Coronary artery (tissue), 2 donors: Measurements from ENCODE around the gene SLC22A3.

Experiments used
- DNase-seq: peaks from one replicate; pipeline ENCODE4 v3.0.0-alpha.2; 2017; ENCODE audit warnings: low spot score
- H3K27ac ChIP-seq, 2 donors: fragments of 200-600 bp; sonication (generic); one replicate each; pipeline ENCODE4 v1.5.1; 2016 to 2019
- H3K4me3 ChIP-seq: fragments of 200-600 bp; sonication (generic); 2 replicates; pipeline ENCODE4 v1.5.1; 2016; ENCODE audit warnings: mild to moderate bottlenecking, moderate library complexity
- TF ChIP-seq, protein P1 (sequence below): fragments of 200-600 bp; sonication (generic); IDR thresholded peaks from one replicate; pipeline ENCODE4 v1.5.1; 2019; ENCODE audit warnings: antibody characterized with exemption

Gene SLC22A3

DNA sequence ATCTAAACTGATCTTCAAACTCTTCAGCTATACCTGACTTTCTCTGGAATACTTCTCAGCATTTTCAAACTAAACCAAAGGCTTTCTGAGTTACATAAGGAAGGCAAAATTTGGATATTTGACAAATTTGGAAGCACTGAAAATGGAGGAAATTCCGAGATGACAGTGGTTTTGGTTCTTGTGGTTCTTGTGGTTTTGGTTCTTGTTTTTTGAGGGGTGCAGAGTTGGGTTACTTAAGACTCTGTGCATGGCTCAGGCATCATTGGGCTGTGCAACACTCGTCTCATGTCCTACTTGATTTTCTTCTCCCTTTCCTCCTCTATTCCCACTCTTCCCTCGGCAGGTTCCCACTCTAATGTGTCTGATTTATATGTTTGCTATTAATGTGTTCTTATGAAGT is 78.0 kb downstream of the SLC22A3 start:
- no peak for DNase-seq
- peak overlapping the region in 1 of 2 donors; percentile 82 for H3K27ac ChIP-seq
- H3K4me3 ChIP-seq = no peak overlapping the region
- TF ChIP-seq, protein P1, sequence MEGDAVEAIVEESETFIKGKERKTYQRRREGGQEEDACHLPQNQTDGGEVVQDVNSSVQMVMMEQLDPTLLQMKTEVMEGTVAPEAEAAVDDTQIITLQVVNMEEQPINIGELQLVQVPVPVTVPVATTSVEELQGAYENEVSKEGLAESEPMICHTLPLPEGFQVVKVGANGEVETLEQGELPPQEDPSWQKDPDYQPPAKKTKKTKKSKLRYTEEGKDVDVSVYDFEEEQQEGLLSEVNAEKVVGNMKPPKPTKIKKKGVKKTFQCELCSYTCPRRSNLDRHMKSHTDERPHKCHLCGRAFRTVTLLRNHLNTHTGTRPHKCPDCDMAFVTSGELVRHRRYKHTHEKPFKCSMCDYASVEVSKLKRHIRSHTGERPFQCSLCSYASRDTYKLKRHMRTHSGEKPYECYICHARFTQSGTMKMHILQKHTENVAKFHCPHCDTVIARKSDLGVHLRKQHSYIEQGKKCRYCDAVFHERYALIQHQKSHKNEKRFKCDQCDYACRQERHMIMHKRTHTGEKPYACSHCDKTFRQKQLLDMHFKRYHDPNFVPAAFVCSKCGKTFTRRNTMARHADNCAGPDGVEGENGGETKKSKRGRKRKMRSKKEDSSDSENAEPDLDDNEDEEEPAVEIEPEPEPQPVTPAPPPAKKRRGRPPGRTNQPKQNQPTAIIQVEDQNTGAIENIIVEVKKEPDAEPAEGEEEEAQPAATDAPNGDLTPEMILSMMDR = no peak

DNA sequence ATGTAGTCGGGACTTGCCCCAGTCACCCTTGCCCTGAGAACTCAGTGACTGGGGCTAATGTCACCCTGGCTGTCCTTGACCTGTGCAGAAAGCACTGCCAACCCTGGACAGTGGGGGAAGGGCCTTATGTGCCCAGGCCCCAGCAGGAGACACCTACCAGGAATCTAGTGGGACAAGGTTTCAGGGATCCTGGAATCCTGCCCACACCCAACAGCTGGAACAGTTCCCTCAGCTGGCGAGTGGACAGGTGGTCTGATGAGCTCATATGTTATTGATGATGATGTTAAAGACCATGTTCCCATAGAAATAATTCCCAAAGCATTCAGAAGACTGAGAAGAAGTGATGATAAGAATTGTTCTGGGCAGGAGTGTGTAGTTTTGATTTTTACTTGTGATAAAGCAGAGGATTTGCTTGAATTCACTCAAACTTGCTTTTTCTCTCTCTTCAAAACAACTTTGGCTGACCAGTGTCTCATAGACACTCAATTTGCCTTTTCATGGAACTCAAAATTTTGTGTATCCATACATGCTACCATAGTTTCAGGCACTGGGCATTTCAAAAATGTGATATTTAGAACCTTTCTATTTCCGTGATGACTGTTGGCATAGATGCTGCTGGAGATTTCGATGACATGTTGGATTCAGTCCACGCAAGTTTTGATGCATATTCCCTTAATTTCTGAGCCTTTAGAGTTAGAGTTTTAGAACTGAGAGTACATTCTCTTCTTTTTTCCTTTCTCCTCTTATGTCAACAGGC is 79.3 kb downstream of the SLC22A3 start:
- TF ChIP-seq, protein P1 = no peak
- H3K27ac ChIP-seq = peak overlapping the region; percentile 15 to 82
- H3K4me3 ChIP-seq = peak overlapping the region; percentile 10
- no peak for DNase-seq

DNA sequence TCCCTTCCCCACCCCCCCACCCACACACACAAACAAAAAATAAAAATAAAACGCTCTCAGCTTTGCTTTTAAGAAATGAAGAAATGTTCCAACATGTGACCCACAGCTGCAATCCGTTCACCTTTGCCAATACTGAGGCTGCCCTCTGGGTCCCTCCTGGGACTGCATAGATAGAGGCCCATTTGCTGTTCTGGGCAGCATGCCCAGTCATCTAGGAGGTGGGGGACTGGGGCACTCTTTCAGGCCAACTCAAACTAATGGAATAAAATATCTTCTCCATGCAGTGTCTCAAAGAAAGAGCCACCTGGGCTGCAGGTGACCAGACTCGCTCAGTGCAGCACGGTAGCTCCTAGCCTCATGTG is 79.9 kb downstream of the SLC22A3 start:
- peak; percentile 85 for DNase-seq
- peak overlapping the region; percentile 15 to 81 for H3K27ac ChIP-seq
- TF ChIP-seq, protein P1 = no peak
- no peak overlapping the region for H3K4me3 ChIP-seq

DNA sequence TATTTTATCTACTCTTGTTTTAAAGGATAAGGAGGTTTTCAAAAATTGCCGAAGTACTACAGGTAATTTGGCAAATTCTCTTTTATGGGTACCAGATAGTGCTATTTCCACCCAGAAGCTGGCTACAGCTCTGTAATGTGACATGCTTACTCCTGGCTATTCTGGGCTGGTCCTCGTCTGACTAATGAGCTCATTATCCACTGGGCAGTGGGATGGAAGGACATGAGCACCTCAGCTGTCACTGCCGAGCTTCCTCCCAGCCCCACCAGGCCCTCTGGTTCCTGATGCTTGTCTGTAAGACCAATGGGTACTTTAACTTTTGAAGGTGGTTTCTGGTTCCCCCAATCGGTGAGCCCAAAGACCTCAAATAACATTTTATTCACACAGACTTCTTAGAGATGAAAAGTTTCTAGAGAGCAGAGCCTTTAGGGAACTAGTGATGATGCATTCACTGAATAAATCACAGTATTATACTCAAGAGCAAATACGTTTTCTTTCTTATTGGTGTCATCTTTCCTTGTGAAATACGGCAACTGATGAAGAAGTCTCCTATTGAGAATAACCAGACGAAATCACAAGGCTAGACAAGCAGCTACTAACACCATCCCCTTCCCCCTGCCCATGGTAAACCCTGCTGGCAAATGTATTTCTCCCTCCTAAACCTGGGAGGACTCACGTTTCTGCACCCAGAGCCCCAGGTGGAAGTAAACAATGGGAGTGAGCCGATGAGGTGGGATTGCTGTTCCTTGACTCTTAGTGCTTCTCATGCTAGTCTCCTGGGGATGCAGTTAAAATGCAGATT is 80.8 kb downstream of the SLC22A3 start:
- no peak for DNase-seq
- TF ChIP-seq, protein P1 = no peak
- peak overlapping the region; percentile 15 to 81 for H3K27ac ChIP-seq
- H3K4me3 ChIP-seq = no peak overlapping the region

DNA sequence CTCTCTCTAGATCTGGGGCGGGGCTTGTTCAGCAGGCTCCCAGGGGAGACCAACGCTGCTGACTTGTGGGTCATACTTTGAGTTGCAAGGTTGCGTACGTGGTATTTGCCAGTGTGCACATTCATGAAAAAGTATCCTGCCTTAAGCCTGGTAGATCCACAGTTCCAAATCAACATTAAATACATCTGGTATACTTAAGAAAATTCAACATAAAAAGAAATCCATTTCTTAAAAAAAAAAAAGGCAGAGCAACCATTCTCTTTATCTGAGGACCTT is 81.4 kb downstream of the SLC22A3 start:
- DNase-seq = no peak
- TF ChIP-seq, protein P1 = no peak
- Histone ChIP-seq H3K27ac (peak overlapping the region; percentile 15 to 81), H3K4me3 (no peak overlapping the region)

DNA sequence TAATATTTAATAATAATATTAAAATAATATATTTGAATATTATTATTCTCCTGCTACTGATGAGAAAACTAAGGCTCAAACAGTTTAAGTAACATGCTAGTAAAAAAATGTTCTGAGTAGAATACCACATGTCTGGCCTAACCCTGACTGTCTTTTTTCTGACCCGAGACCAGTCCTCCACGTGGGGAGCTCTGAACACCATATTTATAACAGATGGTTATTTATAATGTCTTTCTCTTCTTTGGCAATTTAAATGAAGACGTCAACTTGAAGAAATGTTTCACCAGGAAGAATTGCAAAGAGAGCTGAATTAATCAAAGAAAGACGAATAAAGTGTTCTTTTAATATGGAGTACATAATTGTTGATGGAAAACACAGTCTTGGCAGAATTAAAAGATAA is 82.0 kb downstream of the SLC22A3 start:
- TF ChIP-seq, protein P1 = no peak
- peak overlapping the region; percentile 44 to 74 for H3K27ac ChIP-seq
- no peak for DNase-seq
- H3K4me3 ChIP-seq = no peak overlapping the region

DNA sequence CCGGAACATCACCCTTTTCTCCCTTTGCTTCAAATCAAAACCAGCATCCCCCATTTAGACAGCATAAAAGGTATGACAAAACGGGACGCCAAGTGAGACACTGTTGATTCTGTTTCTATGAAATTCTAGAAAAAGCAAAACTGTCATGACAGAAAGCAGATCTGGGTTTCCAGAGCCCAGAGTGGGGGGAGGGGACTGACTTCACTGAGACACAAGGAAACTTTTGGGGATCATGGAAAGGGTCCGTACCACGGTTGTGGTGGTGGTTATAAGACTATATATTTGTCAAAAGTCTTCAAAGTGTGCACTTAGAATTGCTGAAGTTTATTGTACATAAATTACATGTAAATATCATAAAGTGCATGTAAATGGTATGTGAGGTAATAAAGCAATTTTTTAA is 82.6 kb downstream of the SLC22A3 start:
- H3K27ac ChIP-seq = peak overlapping the region; percentile 44 to 74
- H3K4me3 ChIP-seq = no peak overlapping the region
- TF ChIP-seq, protein P1 = no peak
- no peak for DNase-seq
